Stimulated activated CD8-positive, alpha-beta memory T cell treated with anti-CD3 and anti-CD28 coated beads, Interleukin-15, amount 100 ng/mL, for 4 hours (primary cell): Measurements from ENCODE around the gene FOLR2.

Experiments used
- DNase-seq, 2 donors: peaks; one replicate each; pipeline ENCODE4 v3.0.0-alpha.2; 2020; ENCODE audit warnings: low read depth in 2 of 2

Gene FOLR2

GRCh38 chr11:72267956-72268617 is 51.5 kb downstream of the FOLR2 start:
- no peak for DNase-seq
